ENCODE results near the gene GRAMD1A.

GRCh38 chr19:35054626-35055025 lies 54.5 kb downstream of the GRAMD1A start:
- TF ChIP-seq POLR2A (IDR thresholded peaks at IDR 0.05; ENCODE audit: low read length) = no peak
- TF ChIP-seq GATA1 (IDR thresholded peaks at IDR 0.05; ENCODE audit: low read depth, low read length) = no peak
